SJCRH30 (cell line): ENCODE data around the gene NOP16. TPM values are rescaled to one million over a fixed set of nuclear protein-coding genes. Genes with fewer than 3 reads are reported as not detected.
A peak's percentile ranks its signal among the peaks of the same experiment; 100 is the strongest.

Experiments used
- DNase-seq, 2 experiments: peaks; one replicate each; pipeline ENCODE4 v3.0.0-alpha.2; 2015 to 2020
- H3K27ac ChIP-seq: fragments of 250-450 bp; sonication (Bioruptor Pico); 2 replicates; pipeline ENCODE4 v1.5.1; 2020; ENCODE audit warnings: mild to moderate bottlenecking, moderate library complexity
- H3K27me3 ChIP-seq: fragments of 250-450 bp; sonication (Bioruptor Pico); 2 replicates; pipeline ENCODE4 v1.5.1; 2020; ENCODE audit warnings: mild to moderate bottlenecking, moderate library complexity
- H3K36me3 ChIP-seq: fragments of 250-450 bp; sonication (Bioruptor Pico); 2 replicates; pipeline ENCODE4 v1.5.1; 2020; ENCODE audit warnings: mild to moderate bottlenecking, moderate library complexity
- H3K4me1 ChIP-seq: fragments of 250-450 bp; sonication (Bioruptor Pico); 2 replicates; pipeline ENCODE4 v1.5.1; 2020; ENCODE audit warnings: mild to moderate bottlenecking, moderate library complexity
- H3K4me3 ChIP-seq: fragments of 250-450 bp; sonication (Bioruptor Pico); 2 replicates; pipeline ENCODE4 v1.5.1; 2020; ENCODE audit warnings: mild to moderate bottlenecking, moderate library complexity
- H3K9me3 ChIP-seq: fragments of 250-450 bp; sonication (Bioruptor Pico); replicated peaks from 2 replicates; pipeline ENCODE4 v1.5.1; 2020; ENCODE audit warnings: mild to moderate bottlenecking, moderate library complexity
- total RNA-seq: library from RNA; depleted of rRNA; stranded (reverse); fragments of >200 nt; shearing (Covaris generic); gene quantifications from 2 replicates; pipeline ENCODE4 v1.2.3, GENCODE V29; 2014

The NOP16 gene
- total RNA-seq, 1 experiment from 2014 or later, result 52.9 TPM

- peak; percentile 52 to 59 for DNase-seq
These were observed 22.8 kb downstream of the NOP16 start, which contains the start of gene ARL10 for GRCh38 chr5:176365351-176366231. Gene ARL10, plus strand, starts transcription at chr5:176365487. Its CDS starts 77 bp downstream, at chr5:176365564.

GRCh38 chr5:176364765-176365350 lies 23.5 kb downstream of the NOP16 start:
- no peak for DNase-seq
- H3K36me3 ChIP-seq, result no peaks in the 10 kb centered on the region
- no peaks in the 10 kb centered on the region for H3K27me3 ChIP-seq
- H3K4me3 ChIP-seq, result peak overlapping the region; percentile 69
- H3K27ac ChIP-seq, result no peak overlapping the region
- no peaks in the 10 kb centered on the region; the same call in 1 of the 2 replicates for H3K4me1 ChIP-seq
- H3K9me3 ChIP-seq, result no peaks in the 10 kb centered on the region

More at GRCh38 chr5:176365351-176366231, 22.8 kb downstream of the NOP16 start, which contains the start of gene ARL10:
- no peaks in the 10 kb centered on the region for H3K27me3 ChIP-seq
- H3K36me3 ChIP-seq, result no peaks in the 10 kb centered on the region
- H3K9me3 ChIP-seq, result no peaks in the 10 kb centered on the region
- H3K4me3 ChIP-seq, result peak within 1 kb of the TSS; percentile 69
- H3K4me1 ChIP-seq, result no peaks in the 10 kb centered on the region; the same call in 1 of the 2 replicates
- no peak within 1 kb of the TSS; the same call in 1 of the 2 replicates for H3K27ac ChIP-seq

DNA sequence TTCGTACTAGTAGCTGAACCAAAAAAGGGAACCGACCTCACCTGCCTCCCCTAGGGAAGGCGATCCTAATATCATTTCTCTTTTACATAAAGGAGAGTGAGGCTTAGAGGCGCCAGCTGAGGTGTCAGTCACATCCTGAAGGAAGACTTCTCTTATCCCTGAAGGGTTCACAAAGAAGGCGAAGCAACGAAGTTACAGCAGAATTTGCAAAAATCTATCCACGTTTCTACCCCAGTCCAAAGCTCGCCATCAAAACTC lies 26.2 kb downstream of the NOP16 start:
- Histone ChIP-seq H3K27me3 (no peaks in the 10 kb centered on the region), H3K36me3 (peaks cover 17% of the 10 kb centered on the region), H3K9me3 (no peaks in the 10 kb centered on the region), H3K4me3 (peak overlapping the region; percentile 91), H3K27ac (no peak overlapping the region), H3K4me1 (no peaks in the 10 kb centered on the region; the same call in 1 of the 2 replicates)
- DNase-seq, result no peak

DNA sequence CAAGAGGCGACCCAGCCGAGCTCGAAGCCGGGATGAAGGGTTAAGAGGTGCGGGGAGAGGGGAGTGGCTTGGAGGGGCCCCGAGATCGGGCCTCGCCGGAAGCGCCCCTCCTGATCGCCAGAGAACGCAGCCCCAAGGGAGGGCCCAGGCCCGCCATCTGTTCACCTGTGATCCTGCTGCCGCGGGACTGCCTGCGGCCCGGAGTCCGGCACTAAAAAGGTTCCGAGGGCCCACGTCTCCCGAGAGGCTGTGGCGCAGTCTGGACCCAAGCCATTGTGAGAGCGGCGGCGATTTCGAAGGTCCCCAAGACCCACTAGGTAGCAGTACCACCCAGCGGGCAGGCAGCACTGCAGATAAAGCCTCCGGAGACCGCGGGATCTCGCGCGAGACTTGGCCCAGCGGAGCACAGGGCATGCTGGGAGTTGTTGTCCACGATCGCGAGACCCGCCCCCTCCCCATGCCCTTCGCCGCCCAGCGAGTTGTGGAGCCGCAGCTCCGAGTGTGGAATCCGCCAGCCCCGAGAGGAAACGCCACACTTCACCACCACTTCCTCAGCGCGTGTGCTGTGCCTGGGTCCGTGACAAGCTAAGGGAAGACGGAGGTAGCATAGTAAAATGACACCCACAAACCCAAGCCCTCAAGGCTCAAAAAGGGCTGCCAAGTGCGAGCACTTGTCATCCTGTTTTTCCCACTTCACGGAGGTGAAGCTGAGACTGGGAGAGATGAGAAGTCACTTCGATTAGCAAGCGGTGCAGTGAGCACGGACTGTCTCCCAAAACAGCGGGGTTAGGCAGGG lies 26.8 kb downstream of the NOP16 start, which contains the start of gene KIAA1191:
Gene KIAA1191, minus strand, starts transcription at position 328 of the 796 bp plus-strand sequence. CDS start 2,256 bp downstream, outside the sequence.
- Histone ChIP-seq H3K4me3 (peak within 1 kb of the TSS; percentile 91), H3K27me3 (no peaks in the 10 kb centered on the region), H3K36me3 (peaks cover 21% of the 10 kb centered on the region), H3K4me1 (no peaks in the 10 kb centered on the region; the same call in 1 of the 2 replicates), H3K9me3 (no peaks in the 10 kb centered on the region), H3K27ac (peak within 1 kb of the TSS; percentile 56)
- peak; percentile 92 to 93 for DNase-seq

- peaks cover 3% of the 10 kb centered on the region; the same call in 1 of the 2 replicates for H3K4me1 ChIP-seq
- no peaks in the 10 kb centered on the region for H3K9me3 ChIP-seq
- DNase-seq, result peak in 1 of 2 experiments; percentile 20
- peaks cover 23% of the 10 kb centered on the region for H3K36me3 ChIP-seq
- peak overlapping the region; percentile 56 for H3K27ac ChIP-seq
- H3K27me3 ChIP-seq, result no peaks in the 10 kb centered on the region
- H3K4me3 ChIP-seq, result peak overlapping the region; percentile 91
These were observed 27.4 kb downstream of the NOP16 start for GRCh38 chr5:176360894-176361436.

DNA sequence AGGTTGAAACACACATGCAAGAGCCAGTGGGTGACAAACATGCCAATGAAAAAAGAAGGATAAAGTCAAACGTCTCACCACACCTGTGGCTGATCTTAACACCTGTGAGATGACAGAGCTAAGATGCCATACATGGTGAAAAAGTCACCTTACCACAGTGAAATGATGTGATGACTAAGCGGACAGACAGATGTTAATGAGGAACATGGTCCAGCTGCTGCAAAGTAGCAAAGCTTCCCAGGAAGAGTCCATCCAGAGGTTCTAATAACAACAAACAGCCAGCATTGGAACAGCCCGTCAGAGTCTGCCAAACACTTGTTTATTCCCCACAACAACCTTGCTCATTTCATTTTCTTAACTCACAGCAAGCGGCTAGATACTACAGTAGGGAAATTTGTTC lies 28.7 kb downstream of the NOP16 start:
- H3K9me3 ChIP-seq, result no peaks in the 10 kb centered on the region
- no peak overlapping the region for H3K4me3 ChIP-seq
- peaks cover 25% of the 10 kb centered on the region for H3K36me3 ChIP-seq
- no peak for DNase-seq
- peaks cover 3% of the 10 kb centered on the region; the same call in 1 of the 2 replicates for H3K4me1 ChIP-seq
- no peaks in the 10 kb centered on the region for H3K27me3 ChIP-seq
- no peak overlapping the region for H3K27ac ChIP-seq

DNA sequence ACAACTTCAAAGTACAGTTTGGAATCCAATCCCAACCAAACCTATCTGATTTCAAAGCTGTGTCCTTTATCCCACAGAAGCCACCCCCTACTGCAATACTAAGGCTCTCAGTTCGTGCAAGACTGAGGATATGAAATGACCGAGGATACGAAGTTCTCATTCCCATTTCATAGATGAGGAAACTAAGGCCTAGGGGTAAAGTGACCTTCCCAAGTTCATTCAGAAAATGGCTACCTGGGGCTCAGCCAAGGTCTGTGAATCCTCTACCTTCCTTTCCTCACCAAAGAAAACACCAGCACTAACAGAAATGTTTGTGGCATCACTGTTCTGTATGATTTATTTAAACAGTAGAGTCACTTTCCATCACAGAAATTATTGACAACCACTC lies 32.2 kb downstream of the NOP16 start:
- Histone ChIP-seq H3K36me3 (peaks cover 47% of the 10 kb centered on the region), H3K4me1 (peaks cover 17% of the 10 kb centered on the region)

GRCh38 chr5:176355400-176356178 lies 32.8 kb downstream of the NOP16 start:
- peak; percentile 69 to 75 for DNase-seq
- no peaks in the 10 kb centered on the region for H3K9me3 ChIP-seq
- H3K36me3 ChIP-seq, result peaks cover 50% of the 10 kb centered on the region
- H3K4me1 ChIP-seq, result peaks cover 17% of the 10 kb centered on the region
- H3K27me3 ChIP-seq, result no peaks in the 10 kb centered on the region
- no peak overlapping the region for H3K27ac ChIP-seq
- H3K4me3 ChIP-seq, result no peak overlapping the region

More for the DNA sequence above, 32.2 kb downstream of the NOP16 start:
- no peak overlapping the region for H3K27ac ChIP-seq
- H3K4me3 ChIP-seq, result no peak overlapping the region
- H3K27me3 ChIP-seq, result no peaks in the 10 kb centered on the region
- DNase-seq, result no peak
- H3K9me3 ChIP-seq, result no peaks in the 10 kb centered on the region

DNA sequence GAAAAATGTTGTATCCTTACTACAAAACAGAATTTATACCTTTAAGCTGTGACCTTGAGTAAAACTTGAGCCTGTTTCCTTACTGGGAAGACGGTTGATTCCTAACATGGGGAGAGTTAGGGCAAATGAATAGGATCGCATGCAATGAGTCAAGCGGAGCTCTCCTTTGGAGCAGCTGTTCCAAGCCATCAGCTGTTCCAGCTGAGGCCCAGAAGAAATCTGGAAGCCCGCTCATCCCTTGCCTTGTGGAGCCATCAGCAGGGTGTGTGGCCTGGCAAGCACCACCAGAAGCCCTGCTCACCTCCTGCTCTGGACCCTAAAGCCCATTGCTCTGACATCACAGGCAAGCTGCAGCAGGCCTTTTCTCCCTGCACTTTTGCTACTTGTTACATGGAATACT lies 34.9 kb downstream of the NOP16 start:
- DNase-seq, result peak; percentile 86 to 94
- peaks cover 62% of the 10 kb centered on the region for H3K36me3 ChIP-seq
- peak overlapping the region; percentile 3; the same call in 1 of the 2 replicates for H3K27ac ChIP-seq

GRCh38 chr5:176352116-176352878 lies 36.1 kb downstream of the NOP16 start:
- Histone ChIP-seq H3K9me3 (no peaks in the 10 kb centered on the region), H3K27me3 (no peaks in the 10 kb centered on the region), H3K36me3 (peaks cover 60% of the 10 kb centered on the region), H3K4me3 (no peak overlapping the region), H3K4me1 (peaks cover 17% of the 10 kb centered on the region), H3K27ac (no peak overlapping the region)
- no peak for DNase-seq

More for the DNA sequence above, 34.9 kb downstream of the NOP16 start:
- H3K27me3 ChIP-seq, result no peaks in the 10 kb centered on the region
- no peaks in the 10 kb centered on the region for H3K9me3 ChIP-seq
- H3K4me3 ChIP-seq, result no peak overlapping the region
- peaks cover 17% of the 10 kb centered on the region for H3K4me1 ChIP-seq

- Histone ChIP-seq H3K9me3 (no peaks in the 10 kb centered on the region), H3K27me3 (no peaks in the 10 kb centered on the region), H3K4me3 (no peak overlapping the region), H3K36me3 (peaks cover 67% of the 10 kb centered on the region), H3K4me1 (peaks cover 14% of the 10 kb centered on the region), H3K27ac (no peak overlapping the region)
- no peak for DNase-seq
These were observed 38.0 kb downstream of the NOP16 start for GRCh38 chr5:176350416-176350815.

- no peak overlapping the region for H3K4me3 ChIP-seq
- no peaks in the 10 kb centered on the region for H3K4me1 ChIP-seq
- no peaks in the 10 kb centered on the region for H3K27me3 ChIP-seq
- no peaks in the 10 kb centered on the region for H3K9me3 ChIP-seq
- H3K36me3 ChIP-seq, result peaks cover 28% of the 10 kb centered on the region
- H3K27ac ChIP-seq, result no peak overlapping the region
- no peak for DNase-seq
These were observed 45.5 kb downstream of the NOP16 start for GRCh38 chr5:176342766-176343458.

GRCh38 chr5:176342158-176342483 lies 46.3 kb downstream of the NOP16 start:
- no peaks in the 10 kb centered on the region for H3K27me3 ChIP-seq
- no peak overlapping the region for H3K4me3 ChIP-seq
- no peaks in the 10 kb centered on the region for H3K4me1 ChIP-seq
- no peak for DNase-seq
- no peak overlapping the region for H3K27ac ChIP-seq
- H3K9me3 ChIP-seq, result no peaks in the 10 kb centered on the region
- peaks cover 26% of the 10 kb centered on the region for H3K36me3 ChIP-seq
